ENCODE measurements around the gene HCN4. TPM values are rescaled to one million over a fixed set of nuclear protein-coding genes. Genes with fewer than 3 reads are reported as not detected.

Gene HCN4
- total RNA-seq, 4 donors from 2014 or later: under 0.01 to 0.10 TPM; not detected in 2

GRCh38 chr15:73383310-73384189, 14.8 kb upstream of the HCN4 start:
- no peaks in the 10 kb centered on the region for H3K27me3 ChIP-seq
- intact Hi-C loops (cut with DNase I): no loop called here
- DNase-seq: no peak
- no peaks in the 10 kb centered on the region for H3K36me3 ChIP-seq
- no peak for TF ChIP-seq POLR2A (IDR thresholded peaks at IDR 0.05)
- TF ChIP-seq CTCF (IDR thresholded peaks at IDR 0.05): no peak
- 80 to 82% methylated on average over 9 of the region's 9 CpGs for WGBS, 2 donors
- no peak overlapping the region for H3K27ac ChIP-seq
- H3K4me3 ChIP-seq (replicated peaks in 1 of 3): no peak overlapping the region
- H3K9me3 ChIP-seq: no peaks in the 10 kb centered on the region
- H3K4me1 ChIP-seq: no peaks in the 10 kb centered on the region

- Histone ChIP-seq H3K9me3 (no peaks in the 10 kb centered on the region), H3K4me3 (replicated peaks in 1 of 3) (no peak overlapping the region), H3K27me3 (no peaks in the 10 kb centered on the region), H3K36me3 (no peaks in the 10 kb centered on the region), H3K27ac (no peak overlapping the region), H3K4me1 (no peaks in the 10 kb centered on the region)
- DNase-seq: no peak
- TF ChIP-seq POLR2A (IDR thresholded peaks at IDR 0.05) (no peak), CTCF (IDR thresholded peaks at IDR 0.05) (no peak)
- intact Hi-C loops (cut with DNase I): no loop called here
- 92 to 96% methylated on average over 7 of the region's 7 CpGs for WGBS, 2 donors
These were observed 13.4 kb upstream of the HCN4 start for GRCh38 chr15:73382115-73382514.

GRCh38 chr15:73380661-73381060, 11.9 kb upstream of the HCN4 start:
- Histone ChIP-seq H3K27me3 (no peaks in the 10 kb centered on the region), H3K9me3 (no peaks in the 10 kb centered on the region), H3K4me3 (replicated peaks in 1 of 3) (no peak overlapping the region), H3K36me3 (no peaks in the 10 kb centered on the region), H3K27ac (no peak overlapping the region), H3K4me1 (no peaks in the 10 kb centered on the region)
- intact Hi-C loops (cut with DNase I): no loop called here
- 84 to 93% methylated on average over 2 of the region's 2 CpGs for WGBS, 2 donors
- no peak for DNase-seq
- TF ChIP-seq POLR2A (IDR thresholded peaks at IDR 0.05): no peak
- TF ChIP-seq CTCF (IDR thresholded peaks at IDR 0.05): no peak

- no peak for DNase-seq
- Histone ChIP-seq H3K4me3 (replicated peaks in 1 of 3) (no peak overlapping the region), H3K4me1 (no peaks in the 10 kb centered on the region), H3K36me3 (no peaks in the 10 kb centered on the region), H3K27ac (no peak overlapping the region), H3K27me3 (peaks cover 4% of the 10 kb centered on the region), H3K9me3 (no peaks in the 10 kb centered on the region)
- TF ChIP-seq POLR2A (IDR thresholded peaks at IDR 0.05) (no peak), CTCF (IDR thresholded peaks at IDR 0.05) (no peak)
- WGBS, 2 donors: 66 to 70% methylated on average over 10 to 12 of the region's 12 CpGs
- intact Hi-C loops (cut with DNase I): no loop called here
These were observed 9.3 kb upstream of the HCN4 start for GRCh38 chr15:73378089-73378488.

- WGBS, 2 donors: 66 to 71% methylated on average over 6 of the region's 6 CpGs
- H3K36me3 ChIP-seq: no peaks in the 10 kb centered on the region
- no peaks in the 10 kb centered on the region for H3K4me1 ChIP-seq
- H3K27me3 ChIP-seq: peaks cover 4% of the 10 kb centered on the region
- intact Hi-C loops (cut with DNase I): no loop called here
- no peak overlapping the region for H3K27ac ChIP-seq
- no peak for TF ChIP-seq CTCF (IDR thresholded peaks at IDR 0.05)
- no peak for TF ChIP-seq POLR2A (IDR thresholded peaks at IDR 0.05)
- no peaks in the 10 kb centered on the region for H3K9me3 ChIP-seq
- H3K4me3 ChIP-seq (replicated peaks in 1 of 3): no peak overlapping the region
- DNase-seq: peak; percentile 34 to 51
These were observed 7.1 kb upstream of the HCN4 start for GRCh38 chr15:73375755-73376305.

All from thyroid gland (tissue), 4 donors.